Astrocyte (in vitro differentiated cells and primary cell): ENCODE data around the gene CITED1.

Experiments
- EZH2 ChIP-seq: IDR thresholded peaks from 2 replicates; pipeline ENCODE4 v1.6.1; 2012; ENCODE audit warnings: mild to moderate bottlenecking, low read length, inconsistent platforms; ENCODE audit not compliant: insufficient read depth
- TF ChIP-seq, protein P1 (sequence below): IDR thresholded peaks from 2 replicates; pipeline ENCODE4 v1.5.1; 2011; ENCODE audit warnings: low read depth, mild to moderate bottlenecking, inconsistent platforms, low read length, moderate library complexity; ENCODE audit not compliant: insufficient read depth

DNA sequence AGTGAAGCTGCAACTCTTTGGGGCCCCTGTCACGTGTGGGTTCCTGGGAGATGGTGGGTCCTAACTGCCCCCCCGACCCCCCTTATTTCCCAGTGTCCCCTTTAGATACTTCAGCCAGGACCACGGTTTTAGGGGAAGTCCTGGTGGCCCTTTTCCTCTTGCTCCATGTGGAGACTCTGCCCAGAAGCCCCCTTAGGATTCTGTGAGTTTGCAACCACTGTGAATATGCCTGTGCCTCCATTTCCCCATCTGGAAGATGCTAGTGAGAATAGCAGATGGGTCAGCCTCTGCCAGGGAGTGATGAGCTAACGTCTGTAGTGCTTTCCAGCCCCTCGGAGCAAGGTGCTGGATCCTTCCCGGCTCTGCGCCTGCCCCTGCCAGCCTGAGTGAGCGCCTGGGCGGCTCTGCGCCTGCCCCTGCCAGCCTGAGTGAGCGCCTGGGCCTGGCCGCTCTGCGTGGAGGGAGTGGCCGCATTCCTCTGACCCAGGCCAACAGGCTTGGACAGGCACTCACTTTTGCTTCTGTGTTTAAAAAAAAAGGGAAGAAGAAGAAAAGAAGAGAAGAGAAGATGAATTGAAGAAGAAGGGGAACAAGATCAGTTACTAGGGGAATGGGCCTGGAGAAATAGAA lies 6.7 kb upstream of the CITED1 start:
- TF ChIP-seq EZH2: no peak
- TF ChIP-seq, protein P1, sequence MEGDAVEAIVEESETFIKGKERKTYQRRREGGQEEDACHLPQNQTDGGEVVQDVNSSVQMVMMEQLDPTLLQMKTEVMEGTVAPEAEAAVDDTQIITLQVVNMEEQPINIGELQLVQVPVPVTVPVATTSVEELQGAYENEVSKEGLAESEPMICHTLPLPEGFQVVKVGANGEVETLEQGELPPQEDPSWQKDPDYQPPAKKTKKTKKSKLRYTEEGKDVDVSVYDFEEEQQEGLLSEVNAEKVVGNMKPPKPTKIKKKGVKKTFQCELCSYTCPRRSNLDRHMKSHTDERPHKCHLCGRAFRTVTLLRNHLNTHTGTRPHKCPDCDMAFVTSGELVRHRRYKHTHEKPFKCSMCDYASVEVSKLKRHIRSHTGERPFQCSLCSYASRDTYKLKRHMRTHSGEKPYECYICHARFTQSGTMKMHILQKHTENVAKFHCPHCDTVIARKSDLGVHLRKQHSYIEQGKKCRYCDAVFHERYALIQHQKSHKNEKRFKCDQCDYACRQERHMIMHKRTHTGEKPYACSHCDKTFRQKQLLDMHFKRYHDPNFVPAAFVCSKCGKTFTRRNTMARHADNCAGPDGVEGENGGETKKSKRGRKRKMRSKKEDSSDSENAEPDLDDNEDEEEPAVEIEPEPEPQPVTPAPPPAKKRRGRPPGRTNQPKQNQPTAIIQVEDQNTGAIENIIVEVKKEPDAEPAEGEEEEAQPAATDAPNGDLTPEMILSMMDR: no peak
